Smooth muscle cell (in vitro differentiated cells): ENCODE results near the gene DAPK2. TPM values are rescaled to one million over a fixed set of nuclear protein-coding genes. Genes with fewer than 3 reads are reported as not detected.

Experiments
- DNase-seq: peaks from one replicate; lab custom pipeline; 2025; ENCODE audit not compliant: unreplicated experiment; lab: John Stamatoyannopoulos, UW
- H2AFZ ChIP-seq: fragments of 200-600 bp; sonication (generic); 2 replicates; pipeline ENCODE4 v1.6.0; 2016; ENCODE audit warnings: antibody characterized with exemption, low read depth, mild to moderate bottlenecking
- H3F3A ChIP-seq: fragments of 200-600 bp; sonication (generic); 2 replicates; pipeline ENCODE4 v1.6.0; 2017; ENCODE audit warnings: antibody characterized with exemption, low read depth
- H3K27ac ChIP-seq: fragments of 200-600 bp; sonication (generic); 2 replicates; pipeline ENCODE4 v1.5.1; 2016; ENCODE audit warnings: low read depth, mild to moderate bottlenecking
- H3K27me3 ChIP-seq: fragments of 200-600 bp; sonication (generic); 2 replicates; pipeline ENCODE4 v1.6.1; 2016; ENCODE audit warnings: low read depth, mild to moderate bottlenecking
- H3K36me3 ChIP-seq: fragments of 200-600 bp; sonication (generic); 2 replicates; pipeline ENCODE4 v1.5.1; 2016; ENCODE audit warnings: low read depth
- H3K4me1 ChIP-seq: fragments of 200-600 bp; sonication (generic); 2 replicates; pipeline ENCODE4 v1.5.1; 2016; ENCODE audit warnings: low read depth
- H3K4me2 ChIP-seq: fragments of 200-600 bp; sonication (generic); 2 replicates; pipeline ENCODE4 v1.6.0; 2016; ENCODE audit warnings: mild to moderate bottlenecking
- H3K4me3 ChIP-seq: fragments of 200-600 bp; sonication (generic); 2 replicates; pipeline ENCODE4 v1.5.1; 2016; ENCODE audit warnings: mild to moderate bottlenecking
- H3K79me2 ChIP-seq: fragments of 200-600 bp; sonication (generic); 2 replicates; pipeline ENCODE4 v1.6.0; 2016; ENCODE audit warnings: low read depth, mild to moderate bottlenecking
- H3K9ac ChIP-seq: fragments of 200-600 bp; sonication (generic); 2 replicates; pipeline ENCODE4 v1.6.0; 2016; ENCODE audit warnings: low read depth
- H3K9me3 ChIP-seq: fragments of 200-600 bp; sonication (generic); replicated peaks from 2 replicates; pipeline ENCODE4 v1.5.1; 2016; ENCODE audit warnings: low read depth
- H4K20me1 ChIP-seq: fragments of 200-600 bp; sonication (generic); 2 replicates; pipeline ENCODE4 v1.6.0; 2016; ENCODE audit warnings: low read depth
- CTCF ChIP-seq: fragments of 200-600 bp; sonication (generic); IDR thresholded peaks from 2 replicates; pipeline ENCODE4 v1.5.1; 2017; ENCODE audit warnings: borderline replicate concordance, mild to moderate bottlenecking, antibody characterized with exemption; ENCODE audit not compliant: insufficient read depth, poor library complexity, severe bottlenecking
- WGBS: methylation state at CpG from one replicate; pipeline ENCODE4 v1.1.7; 2016; ENCODE audit warnings: low lambda C conversion rate; 5-methylcytosine and 5-hydroxymethylcytosine counted together
- polyA plus RNA-seq: library from polyadenylated mRNA; unstranded; fragments of >200 nt; fragmentation: Nextera tagmentation; extraction: Ambion mirVana; gene quantifications from 2 replicates; pipeline ENCODE4 v1.2.1, GENCODE V29; 2016
- total RNA-seq: library from RNA; depleted of rRNA; stranded (reverse); fragments of >200 nt; gene quantifications from 2 replicates; pipeline ENCODE4 v1.2.3, GENCODE V29; 2014

DAPK2 gene
- total and polyA plus RNA-seq, 2 experiments from 2014 or later, result not detected

GRCh38 chr15:63905558-63906265 is 140.6 kb downstream of the DAPK2 start:
- DNase-seq, result no peak
- H3K79me2 ChIP-seq, result no peaks in the 10 kb centered on the region
- H3K27ac ChIP-seq, result no peak overlapping the region
- H4K20me1 ChIP-seq, result no peaks in the 10 kb centered on the region
- H3K4me3 ChIP-seq, result no peak overlapping the region
- no peaks in the 10 kb centered on the region for H3K9me3 ChIP-seq
- H3K36me3 ChIP-seq, result no peaks in the 10 kb centered on the region
- WGBS, result 84% methylated on average over 8 of the region's 8 CpGs
- peaks cover 5% of the 10 kb centered on the region for H3K4me1 ChIP-seq
- no peak for TF ChIP-seq CTCF
- peaks cover 6% of the 10 kb centered on the region for H3K27me3 ChIP-seq
- H3K9ac ChIP-seq, result no peak overlapping the region
- H3F3A ChIP-seq, result no peaks in the 10 kb centered on the region
- H3K4me2 ChIP-seq, result no peak overlapping the region
- no peak overlapping the region for H2AFZ ChIP-seq

GRCh38 chr15:63905131-63905530 is 141.2 kb downstream of the DAPK2 start:
- H3K4me3 ChIP-seq, result no peak overlapping the region
- no peaks in the 10 kb centered on the region for H3F3A ChIP-seq
- H3K27ac ChIP-seq, result no peak overlapping the region
- H2AFZ ChIP-seq, result no peak overlapping the region
- H3K79me2 ChIP-seq, result no peaks in the 10 kb centered on the region
- H3K9me3 ChIP-seq, result no peaks in the 10 kb centered on the region
- H3K4me2 ChIP-seq, result no peak overlapping the region
- H3K27me3 ChIP-seq, result peaks cover 6% of the 10 kb centered on the region
- WGBS, result 81% methylated on average over 7 of the region's 7 CpGs
- no peaks in the 10 kb centered on the region for H4K20me1 ChIP-seq
- peaks cover 5% of the 10 kb centered on the region for H3K4me1 ChIP-seq
- no peak for TF ChIP-seq CTCF
- no peaks in the 10 kb centered on the region for H3K36me3 ChIP-seq
- no peak overlapping the region for H3K9ac ChIP-seq
- no peak for DNase-seq

- Histone ChIP-seq H3F3A (no peaks in the 10 kb centered on the region), H3K4me2 (no peak overlapping the region), H3K4me3 (no peak overlapping the region), H3K79me2 (no peaks in the 10 kb centered on the region), H3K9ac (no peak overlapping the region), H4K20me1 (no peaks in the 10 kb centered on the region), H3K27ac (no peak overlapping the region), H3K9me3 (no peaks in the 10 kb centered on the region), H3K36me3 (no peaks in the 10 kb centered on the region), H2AFZ (no peak overlapping the region), H3K27me3 (peaks cover 6% of the 10 kb centered on the region), H3K4me1 (peaks cover 5% of the 10 kb centered on the region)
- 82% methylated on average over 4 of the region's 4 CpGs for WGBS
- no peak for DNase-seq
- no peak for TF ChIP-seq CTCF
Observed at GRCh38 chr15:63904042-63904441, 142.2 kb downstream of the DAPK2 start.

GRCh38 chr15:63902671-63903035 is 143.6 kb downstream of the DAPK2 start:
- DNase-seq, result no peak
- H3K36me3 ChIP-seq, result no peaks in the 10 kb centered on the region
- peaks cover 13% of the 10 kb centered on the region for H3K27me3 ChIP-seq
- no peak overlapping the region for H3K27ac ChIP-seq
- no peak for TF ChIP-seq CTCF
- H3K79me2 ChIP-seq, result no peaks in the 10 kb centered on the region
- H3K4me1 ChIP-seq, result peaks cover 5% of the 10 kb centered on the region
- H3K4me2 ChIP-seq, result no peak overlapping the region
- no peak overlapping the region for H3K4me3 ChIP-seq
- no peaks in the 10 kb centered on the region for H4K20me1 ChIP-seq
- no peaks in the 10 kb centered on the region for H3F3A ChIP-seq
- no peak overlapping the region for H3K9ac ChIP-seq
- no peaks in the 10 kb centered on the region for H3K9me3 ChIP-seq
- 91% methylated on average over 8 of the region's 8 CpGs for WGBS
- no peak overlapping the region for H2AFZ ChIP-seq
